ENCODE results near the gene TMEM272. TPM values are rescaled to one million over a fixed set of nuclear protein-coding genes. Genes with fewer than 3 reads are reported as not detected.

TMEM272 gene
- total RNA-seq, 1 experiment from 2014 or later, result 0.14 TPM

- H3K4me3 Mint-ChIP-seq (ENCODE audit: unreplicated experiment), result no peak overlapping the region
- no peaks in the 10 kb centered on the region for H3K36me3 Mint-ChIP-seq (ENCODE audit: insufficient read depth, unreplicated experiment)
- CTCF ChIA-PET, result no interaction called here
- H3K27me3 ChIP-seq (replicated peaks; ENCODE audit: control insufficient read depth, insufficient read depth, low read length), result no peaks in the 10 kb centered on the region
- POLR2A ChIA-PET, result no interaction called here
- H3K27ac Mint-ChIP-seq (ENCODE audit: unreplicated experiment), result no peak overlapping the region
- no peak for DNase-seq
- no peaks in the 10 kb centered on the region for H3K36me3 ChIP-seq (ENCODE audit: control insufficient read depth, insufficient read depth, low read length)
- no peaks in the 10 kb centered on the region for H3K4me1 ChIP-seq
- H3K9me3 Mint-ChIP-seq (ENCODE audit: unreplicated experiment), result no peaks in the 10 kb centered on the region
- H3K27me3 Mint-ChIP-seq (ENCODE audit: insufficient read depth, unreplicated experiment), result peaks cover 3% of the 10 kb centered on the region
- intact Hi-C loops (cut with micrococcal nuclease; ENCODE audit: unreplicated experiment), result loop anchor here (1.0 kb wide), 1 partner anchor 51 kb away; no protein-coding TSS in a partner anchor
- no peaks in the 10 kb centered on the region for H3K9me3 ChIP-seq
- H3K4me3 ChIP-seq (ENCODE audit: low read depth, low read length), result no peak overlapping the region
- no TSS peak for BruUV-seq (replicated peaks)
- H3K4me1 Mint-ChIP-seq (ENCODE audit: low read depth, unreplicated experiment), result no peaks in the 10 kb centered on the region
- no peak for TF ChIP-seq CTCF (IDR thresholded peaks at IDR 0.05; ENCODE audit: insufficient read depth in 1 of 2, low read depth in 1 of 2, low read length in 1 of 2, severe bottlenecking in 1 of 2, unreplicated experiment in 1 of 2)
These were observed 20.9 kb upstream of the TMEM272 start for GRCh38 chr13:51865838-51866237.

- H3K27ac Mint-ChIP-seq (ENCODE audit: unreplicated experiment), result no peak overlapping the region
- H3K9me3 ChIP-seq, result no peaks in the 10 kb centered on the region
- ChIA-PET POLR2A (no interaction called here), CTCF (no interaction called here)
- no peak overlapping the region for H3K4me3 Mint-ChIP-seq (ENCODE audit: unreplicated experiment)
- intact Hi-C loops (cut with micrococcal nuclease; ENCODE audit: unreplicated experiment), result no loop called here
- DNase-seq, result no peak
- no peak for TF ChIP-seq CTCF (IDR thresholded peaks at IDR 0.05; ENCODE audit: insufficient read depth in 1 of 2, low read depth in 1 of 2, low read length in 1 of 2, severe bottlenecking in 1 of 2, unreplicated experiment in 1 of 2)
- no peaks in the 10 kb centered on the region for H3K36me3 Mint-ChIP-seq (ENCODE audit: insufficient read depth, unreplicated experiment)
- no peaks in the 10 kb centered on the region for H3K27me3 ChIP-seq (replicated peaks; ENCODE audit: control insufficient read depth, insufficient read depth, low read length)
- H3K27me3 Mint-ChIP-seq (ENCODE audit: insufficient read depth, unreplicated experiment), result no peaks in the 10 kb centered on the region
- peaks cover 15% of the 10 kb centered on the region for H3K4me1 ChIP-seq
- no TSS peak for BruUV-seq (replicated peaks)
- H3K4me1 Mint-ChIP-seq (ENCODE audit: low read depth, unreplicated experiment), result peaks cover 16% of the 10 kb centered on the region
- no peak overlapping the region for H3K4me3 ChIP-seq (ENCODE audit: low read depth, low read length)
- no peaks in the 10 kb centered on the region for H3K9me3 Mint-ChIP-seq (ENCODE audit: unreplicated experiment)
- no peaks in the 10 kb centered on the region for H3K36me3 ChIP-seq (ENCODE audit: control insufficient read depth, insufficient read depth, low read length)
These were observed 18.0 kb upstream of the TMEM272 start for GRCh38 chr13:51862957-51863356.

- POLR2A ChIA-PET, result no interaction called here
- CTCF ChIA-PET, result no interaction called here
- H3K36me3 Mint-ChIP-seq (ENCODE audit: insufficient read depth, unreplicated experiment), result no peaks in the 10 kb centered on the region
- H3K4me3 ChIP-seq (ENCODE audit: low read depth, low read length), result no peak within 1 kb of the TSS
- no peaks in the 10 kb centered on the region for H3K27me3 Mint-ChIP-seq (ENCODE audit: insufficient read depth, unreplicated experiment)
- H3K9me3 ChIP-seq, result no peaks in the 10 kb centered on the region
- DNase-seq, result no peak
- H3K4me3 Mint-ChIP-seq (ENCODE audit: unreplicated experiment), result no peak within 1 kb of the TSS
- H3K36me3 ChIP-seq (ENCODE audit: control insufficient read depth, insufficient read depth, low read length), result no peaks in the 10 kb centered on the region
- BruUV-seq (replicated peaks), result no TSS peak
- peaks cover 22% of the 10 kb centered on the region for H3K4me1 ChIP-seq
- intact Hi-C loops (cut with micrococcal nuclease; ENCODE audit: unreplicated experiment), result no loop called here
- TF ChIP-seq CTCF (IDR thresholded peaks at IDR 0.05; ENCODE audit: insufficient read depth in 1 of 2, low read depth in 1 of 2, low read length in 1 of 2, severe bottlenecking in 1 of 2, unreplicated experiment in 1 of 2), result no peak
- no peak within 1 kb of the TSS for H3K27ac Mint-ChIP-seq (ENCODE audit: unreplicated experiment)
- no peaks in the 10 kb centered on the region for H3K27me3 ChIP-seq (replicated peaks; ENCODE audit: control insufficient read depth, insufficient read depth, low read length)
- peaks cover 24% of the 10 kb centered on the region for H3K4me1 Mint-ChIP-seq (ENCODE audit: low read depth, unreplicated experiment)
- H3K9me3 Mint-ChIP-seq (ENCODE audit: unreplicated experiment), result no peaks in the 10 kb centered on the region
These were observed 16.8 kb upstream of the TMEM272 start, which contains the start of gene CCDC70 for GRCh38 chr13:51861723-51862300. TSS of gene CCDC70 (plus strand) at chr13:51861969. CDS start at chr13:51865412, 3,443 bp downstream.
